Subcutaneous abdominal adipose tissue (tissue), 5 donors: ENCODE measurements around the gene INHBE.
A peak's percentile ranks its signal among the peaks of the same experiment; 100 is the strongest.

ENCODE experiments used
- H3K27ac ChIP-seq: one replicate; pipeline ENCODE4 v1.7.0; 2013; ENCODE audit warnings: low read depth, mild to moderate bottlenecking, inconsistent platforms, low read length, moderate library complexity
- H3K27me3 ChIP-seq, 5 donors: one replicate each; pipeline ENCODE4 v1.7.0; 2013; ENCODE audit warnings: low read length in 5 of 5, inconsistent platforms in 1 of 5; ENCODE audit not compliant: control insufficient read depth in 5 of 5, insufficient read depth in 4 of 5
- H3K36me3 ChIP-seq, 5 donors: one replicate each; pipeline ENCODE4 v1.7.0; 2013; ENCODE audit warnings: low read length in 5 of 5; ENCODE audit not compliant: control insufficient read depth in 5 of 5, insufficient read depth in 5 of 5
- H3K4me1 ChIP-seq, 5 donors: one replicate each; pipeline ENCODE4 v1.7.0; 2013; ENCODE audit warnings: low read length in 5 of 5, mild to moderate bottlenecking in 3 of 5, moderate library complexity in 1 of 5; ENCODE audit not compliant: control insufficient read depth in 5 of 5, insufficient read depth in 5 of 5
- H3K4me3 ChIP-seq, 5 donors: one replicate each; pipeline ENCODE4 v1.7.0; 2013; ENCODE audit warnings: low read length in 5 of 5, low read depth in 1 of 5
- H3K9ac ChIP-seq, 5 donors: one replicate each; pipeline ENCODE4 v1.7.0; 2013; ENCODE audit warnings: low read length in 5 of 5, mild to moderate bottlenecking in 4 of 5, moderate library complexity in 3 of 5
- H3K9me3 ChIP-seq, 5 donors: one replicate each; pipeline ENCODE4 v1.7.0; 2013; ENCODE audit warnings: low read length in 5 of 5; ENCODE audit not compliant: control insufficient read depth in 5 of 5
- donor health status: healthy.
- donor health status: healthy.
- donor health status: healthy.
- donor health status: healthy.
- donor health status: healthy.

INHBE gene

DNA sequence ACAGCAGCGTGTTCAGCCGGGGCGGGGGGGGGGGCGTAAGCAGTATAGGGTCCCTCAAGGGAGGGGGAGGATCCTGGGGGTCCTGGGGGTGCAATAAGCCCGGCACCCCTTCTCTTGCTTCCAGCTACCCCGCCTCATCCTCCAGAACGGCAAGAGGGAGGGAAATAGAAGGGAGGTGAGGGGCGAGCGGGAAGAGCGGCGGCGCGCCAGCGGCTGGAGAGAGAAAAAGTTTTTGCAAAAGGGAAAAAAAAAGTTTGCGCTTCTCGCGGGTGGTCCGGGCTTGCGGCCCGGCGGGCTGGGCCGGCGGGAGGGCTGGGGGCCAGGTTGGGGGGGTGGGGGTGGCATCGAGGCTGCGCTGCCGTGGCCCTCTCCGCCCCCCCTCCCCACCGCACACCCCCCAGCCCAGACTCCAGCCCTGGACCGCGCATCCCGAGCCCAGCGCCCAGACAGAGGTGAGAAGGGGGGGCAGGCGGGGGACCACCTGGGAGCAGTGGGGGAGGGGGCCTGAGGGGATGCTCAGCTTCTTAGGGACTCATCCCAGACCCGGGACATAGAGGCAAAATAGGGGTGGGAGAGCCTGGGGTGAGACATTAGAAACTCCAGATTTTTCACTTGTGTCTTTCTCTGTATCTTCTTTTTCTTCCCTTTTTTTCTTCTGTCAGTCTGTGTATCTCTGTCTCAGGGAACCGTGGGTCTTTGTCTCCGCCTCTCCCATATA is 4.8 kb downstream of the INHBE start, which contains the start of gene GLI1:
GLI1 (plus strand) TSS at position 36 of the 718 bp plus-strand sequence. CDS start 3,907 bp downstream, outside the sequence.
- peak within 1 kb of the TSS; percentile 74 for H3K27ac ChIP-seq
- H3K4me3 ChIP-seq: peak within 1 kb of the TSS; percentile 86 to 99 (median 88)
- no peaks in the 10 kb centered on the region for H3K36me3 ChIP-seq
- H3K27me3 ChIP-seq: peaks cover 0 to 21% (median 6%) of the 10 kb centered on the region in 5 donors
- H3K4me1 ChIP-seq: peaks cover 5 to 41% (median 36%) of the 10 kb centered on the region in 5 donors
- H3K9me3 ChIP-seq: no peaks in the 10 kb centered on the region
- peak within 1 kb of the TSS; percentile 30 to 89 (median 72) for H3K9ac ChIP-seq

DNA sequence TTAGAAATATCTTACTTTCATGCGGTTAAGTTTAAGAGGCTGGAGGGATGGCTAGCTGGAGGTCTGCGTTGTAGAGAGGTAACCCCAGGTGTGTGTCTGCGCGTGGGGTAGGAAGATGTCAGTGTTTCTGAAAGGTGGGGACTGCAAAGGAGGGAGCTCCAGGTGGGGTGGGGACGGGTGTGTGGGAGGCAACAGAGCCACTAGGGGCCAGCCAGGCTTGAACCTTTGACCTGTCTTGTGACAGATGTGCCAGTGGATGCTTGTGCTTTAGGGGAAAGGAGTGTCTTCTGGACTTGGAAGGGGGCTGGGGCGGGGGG is 5.3 kb downstream of the INHBE start:
- no peaks in the 10 kb centered on the region for H3K36me3 ChIP-seq
- peaks cover 5 to 41% (median 36%) of the 10 kb centered on the region in 5 donors for H3K4me1 ChIP-seq
- peaks cover 0 to 20% (median 6%) of the 10 kb centered on the region in 5 donors for H3K27me3 ChIP-seq
- H3K9ac ChIP-seq: no peak overlapping the region
- no peak overlapping the region for H3K27ac ChIP-seq
- peak overlapping the region in 4 of 5 donors; percentile 44 to 70 (median 65) for H3K4me3 ChIP-seq
- H3K9me3 ChIP-seq: no peaks in the 10 kb centered on the region

DNA sequence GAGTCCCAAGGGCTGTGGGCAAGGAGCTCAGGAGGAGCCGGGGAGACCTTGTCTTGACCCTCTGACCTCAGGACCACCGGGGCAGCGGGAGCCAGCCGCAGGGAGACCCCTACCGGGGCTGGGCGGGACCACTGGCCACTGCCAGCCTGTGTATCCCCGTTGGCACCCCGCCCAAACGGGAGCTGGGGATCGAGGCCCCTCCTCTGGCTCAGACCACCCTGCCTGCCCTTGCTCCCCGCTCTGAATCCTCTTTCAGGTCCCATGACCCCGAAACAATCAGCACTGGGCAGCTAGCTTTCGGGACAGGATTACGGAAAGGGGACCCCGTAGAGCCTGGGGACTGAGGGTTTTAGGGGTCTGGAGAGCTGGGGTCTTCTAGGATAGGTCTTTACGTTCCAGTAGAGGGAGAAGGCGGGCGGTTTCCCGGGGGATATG is 5.8 kb downstream of the INHBE start:
- Histone ChIP-seq H3K27ac (no peak overlapping the region), H3K36me3 (no peaks in the 10 kb centered on the region), H3K4me3 (peak overlapping the region; percentile 29 to 70 (median 68)), H3K9me3 (no peaks in the 10 kb centered on the region), H3K9ac (peak overlapping the region in 1 of 5 donors; percentile 41), H3K27me3 (peaks cover 0 to 17% (median 6%) of the 10 kb centered on the region in 5 donors), H3K4me1 (peaks cover 5 to 41% (median 36%) of the 10 kb centered on the region in 5 donors)

DNA sequence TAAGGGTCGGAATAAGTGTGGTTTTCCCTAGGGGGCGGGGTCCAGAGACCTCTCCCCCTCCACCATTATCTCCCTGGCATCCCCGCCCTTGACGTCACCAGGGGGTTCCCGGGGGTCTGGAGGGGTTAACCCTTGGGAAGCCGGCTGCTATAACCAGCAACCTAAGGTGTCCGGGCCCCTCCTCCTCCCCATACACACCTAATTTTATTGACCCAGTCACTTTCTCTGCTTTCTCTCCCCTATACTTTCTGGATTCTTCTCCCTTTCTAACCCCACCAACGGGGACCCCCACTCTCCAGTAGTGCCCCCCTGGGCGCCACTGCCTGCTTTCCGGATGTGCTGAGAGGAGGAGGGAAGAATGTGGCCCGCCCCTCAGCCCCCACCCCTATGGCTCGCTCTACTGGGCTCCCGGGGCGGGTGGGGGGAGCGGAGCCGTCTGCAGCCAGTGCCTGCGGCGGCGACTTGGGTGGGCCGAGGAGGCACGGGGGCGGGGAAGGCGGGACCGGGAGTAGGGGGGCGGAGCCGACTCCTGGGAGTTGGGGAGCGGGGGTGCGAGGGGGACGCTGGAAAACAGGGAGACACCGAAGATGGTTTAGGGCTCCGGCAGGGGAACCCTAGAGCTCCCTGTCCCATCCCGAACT is 6.3 kb downstream of the INHBE start:
- Histone ChIP-seq H3K27ac (no peak overlapping the region), H3K36me3 (no peaks in the 10 kb centered on the region), H3K4me3 (peak overlapping the region; percentile 61 to 82 (median 69)), H3K9me3 (no peaks in the 10 kb centered on the region), H3K9ac (peak overlapping the region in 1 of 5 donors; percentile 69), H3K27me3 (peaks cover 0 to 12% (median 6%) of the 10 kb centered on the region in 5 donors), H3K4me1 (peaks cover 5 to 41% (median 36%) of the 10 kb centered on the region in 5 donors)

DNA sequence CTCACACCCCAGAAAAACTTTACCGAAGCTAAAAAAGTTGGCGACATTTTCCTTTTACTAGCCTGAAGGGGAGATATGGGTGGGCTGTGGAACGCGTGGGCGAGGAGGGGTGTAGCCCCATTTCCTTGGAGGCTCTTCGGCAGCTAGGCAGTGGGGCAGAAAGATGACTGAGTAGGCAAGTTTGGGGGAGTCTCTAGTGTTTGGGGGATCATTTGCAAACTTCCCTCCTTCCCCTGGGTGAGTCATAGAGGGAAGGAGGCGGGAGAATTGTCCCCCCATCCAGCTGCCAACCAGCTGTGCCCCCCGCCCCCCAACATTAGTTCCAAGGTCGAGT is 6.8 kb downstream of the INHBE start:
- no peaks in the 10 kb centered on the region for H3K9me3 ChIP-seq
- no peaks in the 10 kb centered on the region for H3K36me3 ChIP-seq
- H3K4me1 ChIP-seq: peaks cover 5 to 41% (median 36%) of the 10 kb centered on the region in 5 donors
- H3K27ac ChIP-seq: no peak overlapping the region
- H3K9ac ChIP-seq: peak overlapping the region in 3 of 5 donors; percentile 31 to 69 (median 42)
- H3K27me3 ChIP-seq: peaks cover 0 to 11% (median 6%) of the 10 kb centered on the region in 5 donors
- H3K4me3 ChIP-seq: peak overlapping the region; percentile 61 to 82 (median 69)

DNA sequence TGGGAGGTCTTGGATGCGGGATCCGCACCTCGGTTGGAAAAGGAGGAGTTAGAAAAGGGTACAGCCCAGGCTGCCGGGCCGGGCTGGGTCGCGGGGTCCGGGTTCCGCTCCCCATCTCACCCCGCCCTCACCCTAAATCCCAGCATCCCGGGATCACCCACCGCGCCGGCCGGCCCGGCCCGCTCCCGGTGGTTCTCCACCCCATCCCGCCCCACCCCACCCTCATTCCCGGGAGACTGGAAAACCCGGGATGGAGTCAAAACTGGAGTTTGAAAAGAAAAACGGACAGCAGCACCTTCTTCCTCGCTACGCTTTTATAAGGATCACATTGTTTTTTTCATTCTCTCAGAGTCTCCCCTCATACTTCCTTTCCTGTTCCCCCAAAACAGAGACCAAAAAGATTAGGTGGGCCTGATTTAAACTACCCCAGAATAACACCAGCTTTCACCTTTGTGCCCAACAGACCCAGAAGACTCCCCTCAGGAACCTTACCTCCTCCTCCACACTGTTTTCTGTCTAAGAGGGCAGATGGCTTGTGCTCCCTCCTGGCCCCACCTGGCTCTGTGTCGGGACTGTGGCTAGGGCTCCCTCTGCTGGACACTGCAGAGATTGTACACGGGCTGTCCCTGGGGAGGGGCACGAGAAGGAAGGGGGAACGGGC is 7.3 kb downstream of the INHBE start:
- H3K9me3 ChIP-seq: no peaks in the 10 kb centered on the region
- H3K9ac ChIP-seq: peak overlapping the region in 3 of 5 donors; percentile 31 to 74 (median 42)
- no peak overlapping the region for H3K27ac ChIP-seq
- peaks cover 2 to 11% (median 8%) of the 10 kb centered on the region in 5 donors for H3K27me3 ChIP-seq
- peaks cover 5 to 41% (median 36%) of the 10 kb centered on the region in 5 donors for H3K4me1 ChIP-seq
- H3K36me3 ChIP-seq: no peaks in the 10 kb centered on the region
- H3K4me3 ChIP-seq: peak overlapping the region; percentile 61 to 82 (median 69)

DNA sequence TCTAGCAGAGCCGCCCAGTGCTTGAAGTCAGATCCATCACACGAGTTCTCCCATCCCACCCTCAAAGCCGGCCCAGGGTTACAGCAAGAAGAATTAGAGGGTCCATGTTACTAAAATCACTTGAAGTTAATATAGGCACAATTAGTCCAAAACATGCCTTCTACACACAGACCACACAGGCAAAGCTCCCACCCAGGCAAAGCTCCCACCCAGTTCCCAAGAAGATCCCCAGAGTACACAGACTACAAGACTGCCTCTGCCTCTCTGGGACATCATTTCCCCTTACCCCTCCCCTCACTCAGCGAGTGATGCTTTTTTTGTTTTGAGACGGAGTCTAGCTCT is 7.8 kb downstream of the INHBE start:
- peak overlapping the region in 2 of 5 donors; percentile 69 to 70 for H3K4me3 ChIP-seq
- H3K36me3 ChIP-seq: no peaks in the 10 kb centered on the region
- peaks cover 5 to 41% (median 36%) of the 10 kb centered on the region in 5 donors for H3K4me1 ChIP-seq
- H3K9ac ChIP-seq: no peak overlapping the region
- peaks cover 3 to 12% (median 9%) of the 10 kb centered on the region in 5 donors for H3K27me3 ChIP-seq
- H3K9me3 ChIP-seq: no peaks in the 10 kb centered on the region
- H3K27ac ChIP-seq: no peak overlapping the region

DNA sequence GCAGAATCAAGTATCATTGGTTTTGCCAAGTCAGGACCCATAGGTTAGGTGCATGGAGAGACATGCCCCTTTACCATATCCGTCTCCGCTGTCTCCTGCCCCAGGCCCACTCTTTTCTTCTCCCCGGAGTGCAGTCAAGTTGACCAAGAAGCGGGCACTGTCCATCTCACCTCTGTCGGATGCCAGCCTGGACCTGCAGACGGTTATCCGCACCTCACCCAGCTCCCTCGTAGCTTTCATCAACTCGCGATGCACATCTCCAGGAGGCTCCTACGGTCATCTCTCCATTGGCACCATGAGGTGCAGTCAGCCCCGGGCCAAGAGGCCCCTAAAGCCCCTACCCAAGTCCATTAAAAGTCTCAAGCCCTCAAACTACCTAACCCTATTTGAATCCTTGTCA is 9.5 kb downstream of the INHBE start:
- peaks cover 0 to 27% (median 25%) of the 10 kb centered on the region in 5 donors for H3K4me1 ChIP-seq
- H3K9ac ChIP-seq: no peak overlapping the region
- peaks cover 3 to 15% (median 9%) of the 10 kb centered on the region in 5 donors for H3K27me3 ChIP-seq
- H3K4me3 ChIP-seq: no peak overlapping the region
- peaks cover 0 to 6% (median 0%) of the 10 kb centered on the region in 5 donors for H3K36me3 ChIP-seq
- no peak overlapping the region for H3K27ac ChIP-seq
- H3K9me3 ChIP-seq: no peaks in the 10 kb centered on the region

DNA sequence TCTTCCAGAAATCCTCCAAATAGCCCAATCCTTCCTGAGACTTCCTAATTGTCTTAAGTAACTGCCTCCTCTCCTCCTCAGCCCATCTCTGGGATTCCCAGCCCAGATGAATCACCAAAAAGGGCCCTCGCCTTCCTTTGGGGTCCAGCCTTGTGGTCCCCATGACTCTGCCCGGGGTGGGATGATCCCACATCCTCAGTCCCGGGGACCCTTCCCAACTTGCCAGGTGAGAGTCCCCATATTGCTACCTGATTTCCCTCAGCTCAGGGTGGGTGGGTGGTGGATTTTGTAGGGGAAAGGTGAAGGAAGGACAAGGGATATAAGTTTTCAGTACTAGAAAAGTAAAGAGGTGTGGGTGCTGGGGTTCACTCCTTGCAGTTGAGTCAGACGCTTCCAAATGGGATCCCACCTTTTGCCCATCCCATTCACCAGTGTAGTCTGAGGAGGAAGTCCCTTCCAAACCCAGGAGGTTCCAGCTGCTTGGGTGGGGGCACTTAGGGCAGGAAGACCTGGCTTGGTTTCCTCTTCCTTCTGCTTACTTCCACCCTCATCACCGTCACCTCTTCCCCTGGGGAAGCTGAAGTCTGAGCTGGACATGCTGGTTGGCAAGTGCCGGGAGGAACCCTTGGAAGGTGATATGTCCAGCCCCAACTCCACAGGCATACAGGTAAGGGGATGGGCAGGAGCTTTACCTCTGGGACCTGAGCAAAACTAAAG is 10.1 kb downstream of the INHBE start:
- H3K9ac ChIP-seq: no peak overlapping the region
- H3K36me3 ChIP-seq: peaks cover 0 to 10% (median 0%) of the 10 kb centered on the region in 5 donors
- H3K4me3 ChIP-seq: no peak overlapping the region
- peaks cover 0 to 26% (median 24%) of the 10 kb centered on the region in 5 donors for H3K4me1 ChIP-seq
- peaks cover 4 to 15% (median 9%) of the 10 kb centered on the region in 5 donors for H3K27me3 ChIP-seq
- H3K9me3 ChIP-seq: no peaks in the 10 kb centered on the region
- no peak overlapping the region for H3K27ac ChIP-seq
